ENCODE results near the gene DNAJC1. TPM values are rescaled to one million over a fixed set of nuclear protein-coding genes. Genes with fewer than 3 reads are reported as not detected.

The DNAJC1 gene
- polyA plus RNA-seq, 1 experiment: 33.2 TPM

DNA sequence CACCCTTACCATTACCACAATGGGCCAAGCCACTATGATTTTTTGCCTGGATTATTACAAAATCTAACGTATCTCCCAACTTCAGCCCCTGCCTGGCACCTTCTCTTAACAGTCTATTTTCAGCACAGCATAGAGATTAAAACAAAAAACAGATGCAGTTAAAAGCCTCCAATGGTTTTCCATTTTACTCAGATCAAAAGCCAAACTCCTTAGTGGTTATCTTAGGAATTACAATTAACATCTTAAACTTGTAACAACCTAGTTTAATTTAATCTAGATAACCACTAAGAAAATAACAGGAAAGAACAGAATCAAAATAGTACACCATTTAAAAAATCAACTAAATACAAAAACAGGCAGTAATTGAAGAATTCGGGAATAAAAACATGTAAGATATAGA is 43.5 kb downstream of the DNAJC1 start:
- no peak overlapping the region for H3K4me3 ChIP-seq (ENCODE audit: low read depth, low read length)
- ChIA-PET CTCF (no interaction called here), POLR2A (no interaction called here)
- no peaks in the 10 kb centered on the region for H3K36me3 ChIP-seq (ENCODE audit: control insufficient read depth, insufficient read depth, low read length)
- TF ChIP-seq, protein P1, sequence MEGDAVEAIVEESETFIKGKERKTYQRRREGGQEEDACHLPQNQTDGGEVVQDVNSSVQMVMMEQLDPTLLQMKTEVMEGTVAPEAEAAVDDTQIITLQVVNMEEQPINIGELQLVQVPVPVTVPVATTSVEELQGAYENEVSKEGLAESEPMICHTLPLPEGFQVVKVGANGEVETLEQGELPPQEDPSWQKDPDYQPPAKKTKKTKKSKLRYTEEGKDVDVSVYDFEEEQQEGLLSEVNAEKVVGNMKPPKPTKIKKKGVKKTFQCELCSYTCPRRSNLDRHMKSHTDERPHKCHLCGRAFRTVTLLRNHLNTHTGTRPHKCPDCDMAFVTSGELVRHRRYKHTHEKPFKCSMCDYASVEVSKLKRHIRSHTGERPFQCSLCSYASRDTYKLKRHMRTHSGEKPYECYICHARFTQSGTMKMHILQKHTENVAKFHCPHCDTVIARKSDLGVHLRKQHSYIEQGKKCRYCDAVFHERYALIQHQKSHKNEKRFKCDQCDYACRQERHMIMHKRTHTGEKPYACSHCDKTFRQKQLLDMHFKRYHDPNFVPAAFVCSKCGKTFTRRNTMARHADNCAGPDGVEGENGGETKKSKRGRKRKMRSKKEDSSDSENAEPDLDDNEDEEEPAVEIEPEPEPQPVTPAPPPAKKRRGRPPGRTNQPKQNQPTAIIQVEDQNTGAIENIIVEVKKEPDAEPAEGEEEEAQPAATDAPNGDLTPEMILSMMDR (IDR thresholded peaks at IDR 0.05; ENCODE audit: insufficient read depth, low read depth, low read length): no peak
- H3K27me3 ChIP-seq (ENCODE audit: control insufficient read depth, insufficient read depth, low read length): no peaks in the 10 kb centered on the region
- DNase-seq (ENCODE audit: low read depth): no peak

DNA sequence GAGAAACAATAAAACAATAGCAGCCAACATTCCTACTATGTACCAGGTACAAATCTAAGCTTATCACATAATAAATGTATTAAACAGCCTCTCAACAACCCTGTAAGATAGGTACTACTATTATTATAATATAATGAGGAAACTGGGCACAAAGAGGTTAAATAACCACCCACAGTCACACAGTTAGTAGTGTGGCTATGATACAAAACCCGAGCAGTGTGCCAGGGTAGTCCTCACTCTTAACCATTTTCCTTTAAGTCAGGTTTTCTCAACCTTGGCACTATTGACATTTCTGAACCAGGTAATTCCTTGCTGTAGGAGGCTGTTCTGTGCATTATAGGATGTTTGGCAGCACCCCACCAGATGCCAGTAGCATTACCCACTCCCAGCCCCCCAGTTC is 48.8 kb downstream of the DNAJC1 start:
- CTCF ChIA-PET: interaction anchor here (1.5 to 2.4 kb wide), 2 partner anchors 459 to 676 kb away, joined by 3 to 5 read pairs; no protein-coding TSS in a partner anchor
- no peak overlapping the region for H3K4me3 ChIP-seq (ENCODE audit: low read depth, low read length)
- no peaks in the 10 kb centered on the region for H3K27me3 ChIP-seq (ENCODE audit: control insufficient read depth, insufficient read depth, low read length)
- TF ChIP-seq, protein P1 (IDR thresholded peaks at IDR 0.05; ENCODE audit: insufficient read depth, low read depth, low read length): no peak
- DNase-seq (ENCODE audit: low read depth): no peak
- POLR2A ChIA-PET: no interaction called here
- no peaks in the 10 kb centered on the region for H3K36me3 ChIP-seq (ENCODE audit: control insufficient read depth, insufficient read depth, low read length)

DNA sequence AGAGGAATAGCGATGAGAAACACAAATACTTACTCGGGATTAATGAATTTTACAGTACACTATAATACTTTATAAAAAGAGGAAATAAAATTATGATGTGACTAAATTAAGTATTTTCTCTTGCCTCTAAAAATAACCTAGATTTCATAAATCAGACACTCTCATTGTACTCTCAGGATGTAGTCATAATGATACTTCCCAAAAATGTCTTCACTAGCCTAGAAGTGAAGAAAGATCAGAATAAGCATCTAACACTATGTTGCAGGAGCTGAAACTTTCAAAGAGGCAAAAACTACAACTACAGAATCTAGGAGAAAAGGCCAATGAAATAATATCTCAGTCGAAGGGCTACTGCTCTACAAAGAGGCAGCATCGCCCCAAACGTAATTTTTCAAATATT is 49.4 kb downstream of the DNAJC1 start:
- ChIA-PET POLR2A (interaction anchor here (0.6 kb wide), 1 partner anchor 10 kb away, joined by 3 read pairs; no protein-coding TSS in a partner anchor), CTCF (interaction anchor here (1.2 to 2.4 kb wide), 3 partner anchors 458 to 675 kb away, joined by 3 to 5 read pairs (median 4); no protein-coding TSS in a partner anchor)

DNA sequence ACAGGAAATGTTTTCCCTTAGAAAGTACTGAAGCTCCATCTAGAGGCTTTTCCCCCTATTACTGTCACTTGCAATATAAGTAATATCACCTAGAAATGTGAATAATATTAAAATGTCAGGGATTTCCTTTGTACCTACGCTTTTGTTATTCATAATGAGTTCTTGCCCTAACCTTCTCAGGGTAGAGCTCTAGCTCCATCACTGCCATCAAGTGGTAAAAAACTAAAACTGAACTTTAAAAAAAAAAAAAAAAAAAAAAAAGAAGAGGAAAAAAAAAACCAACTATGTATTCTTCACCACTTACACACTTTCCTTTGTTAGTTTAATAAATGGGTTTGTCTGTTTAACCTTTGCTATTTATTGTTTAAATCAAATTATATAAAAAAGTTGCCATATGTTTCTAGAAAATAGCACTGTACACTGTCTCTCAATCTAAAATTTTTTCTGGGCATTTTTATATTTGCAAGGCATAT is 49.9 kb downstream of the DNAJC1 start:
- H3K36me3 ChIP-seq (ENCODE audit: control insufficient read depth, insufficient read depth, low read length): no peaks in the 10 kb centered on the region
- ChIA-PET POLR2A (interaction anchor here (0.6 kb wide), 1 partner anchor 10 kb away, joined by 3 read pairs; no protein-coding TSS in a partner anchor), CTCF (interaction anchor here (1.2 to 2.4 kb wide), 3 partner anchors 457 to 675 kb away, joined by 3 to 5 read pairs (median 4); no protein-coding TSS in a partner anchor)
- no peak for DNase-seq (ENCODE audit: low read depth)
- TF ChIP-seq, protein P1 (IDR thresholded peaks at IDR 0.05; ENCODE audit: insufficient read depth, low read depth, low read length): peak; percentile 51
- H3K4me3 ChIP-seq (ENCODE audit: low read depth, low read length): no peak overlapping the region
- H3K27me3 ChIP-seq (ENCODE audit: control insufficient read depth, insufficient read depth, low read length): no peaks in the 10 kb centered on the region

More for the DNA sequence above, 49.4 kb downstream of the DNAJC1 start:
- Histone ChIP-seq H3K27me3 (ENCODE audit: control insufficient read depth, insufficient read depth, low read length) (no peaks in the 10 kb centered on the region), H3K36me3 (ENCODE audit: control insufficient read depth, insufficient read depth, low read length) (no peaks in the 10 kb centered on the region), H3K4me3 (ENCODE audit: low read depth, low read length) (no peak overlapping the region)
- no peak for DNase-seq (ENCODE audit: low read depth)
- TF ChIP-seq, protein P1 (IDR thresholded peaks at IDR 0.05; ENCODE audit: insufficient read depth, low read depth, low read length): no peak

DNA sequence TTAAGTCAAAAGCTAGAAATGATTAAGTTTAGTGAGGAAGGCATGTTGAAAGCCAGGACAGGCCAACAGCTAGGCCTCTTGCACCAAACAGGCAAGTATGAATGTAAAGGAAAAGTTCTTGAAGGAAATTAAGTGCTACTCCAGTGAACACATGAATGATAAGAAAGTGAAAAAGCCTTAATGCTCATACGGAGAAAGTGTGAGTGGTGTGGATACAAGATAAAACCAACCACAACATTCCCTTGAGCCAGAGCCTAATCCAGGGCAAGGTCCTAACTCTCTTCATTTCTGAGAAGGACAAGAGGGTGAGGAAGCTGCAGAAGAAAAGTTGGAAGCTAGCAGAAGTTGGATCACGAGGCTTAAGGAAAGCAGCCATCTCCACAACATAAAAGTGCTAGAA is 53.0 kb downstream of the DNAJC1 start:
- TF ChIP-seq, protein P1 (IDR thresholded peaks at IDR 0.05; ENCODE audit: insufficient read depth, low read depth, low read length): no peak
- Histone ChIP-seq H3K27me3 (ENCODE audit: control insufficient read depth, insufficient read depth, low read length) (no peaks in the 10 kb centered on the region), H3K4me3 (ENCODE audit: low read depth, low read length) (no peak overlapping the region), H3K36me3 (ENCODE audit: control insufficient read depth, insufficient read depth, low read length) (no peaks in the 10 kb centered on the region)
- POLR2A ChIA-PET: no interaction called here
- no peak for DNase-seq (ENCODE audit: low read depth)
- CTCF ChIA-PET: interaction anchor here (0.9 to 1.4 kb wide), 2 partner anchors 21 to 872 kb away, joined by 3 read pairs; no protein-coding TSS in a partner anchor

Measured in BJ (cell line).